Aorta (tissue), 5 donors: ENCODE data around the gene PEX7. TPM values are rescaled to one million over a fixed set of nuclear protein-coding genes. Genes with fewer than 3 reads are reported as not detected.
"Not testable (repeated sequence)": the region's sequence is repeated elsewhere in the genome, so short reads cannot be mapped to it uniquely, and the experiment has no call there.

Experiments
- ATAC-seq: fragments of 200-7000 bp; cut with Tn5 transposase; one replicate; pipeline ENCODE4 v1.9.1; 2022; ENCODE audit warnings: moderate library complexity; ENCODE audit not compliant: low FRiP score
- DNase-seq, 2 donors: peaks; one replicate each; pipeline ENCODE4 v3.0.0-alpha.2; 2020
- H3K27ac ChIP-seq, 2 donors: one replicate each; pipeline ENCODE4 v1.5.1; 2013; ENCODE audit warnings: low read length in 2 of 2, mild to moderate bottlenecking in 2 of 2, moderate library complexity in 2 of 2, control low read depth in 1 of 2, inconsistent platforms in 1 of 2, low read depth in 1 of 2
- H3K27me3 ChIP-seq, 2 donors: one replicate each; pipeline ENCODE4 v1.6.1; 2013; ENCODE audit warnings: control low read depth in 1 of 2, low read length in 1 of 2, mild to moderate bottlenecking in 1 of 2, moderate library complexity in 1 of 2; ENCODE audit not compliant: insufficient read depth in 2 of 2, control insufficient read depth in 1 of 2
- H3K36me3 ChIP-seq, 2 donors: one replicate each; pipeline ENCODE4 v1.6.1; 2013; ENCODE audit warnings: control low read depth in 1 of 2, low read length in 1 of 2, mild to moderate bottlenecking in 1 of 2; ENCODE audit not compliant: insufficient read depth in 2 of 2, control insufficient read depth in 1 of 2
- H3K4me1 ChIP-seq, 2 donors: one replicate each; pipeline ENCODE4 v1.6.1; 2013; ENCODE audit warnings: low read length in 2 of 2, control low read depth in 1 of 2, mild to moderate bottlenecking in 1 of 2, moderate library complexity in 1 of 2; ENCODE audit not compliant: insufficient read depth in 2 of 2, control insufficient read depth in 1 of 2
- H3K4me3 ChIP-seq, 2 donors: one replicate each; pipeline ENCODE4 v1.5.1; 2013; ENCODE audit warnings: low read length in 2 of 2, control low read depth in 1 of 2, mild to moderate bottlenecking in 1 of 2
- H3K9me3 ChIP-seq: one replicate; pipeline ENCODE4 v1.6.1; 2013; ENCODE audit warnings: mild to moderate bottlenecking, low read length; ENCODE audit not compliant: control insufficient read depth
- WGBS, 2 donors: extraction: QIAGEN DNeasy Blood & Tissue Kit; methylation state at CpG; one replicate each; pipeline ENCODE4 v1.1.7; 2013; 5-methylcytosine and 5-hydroxymethylcytosine counted together
- intact Hi-C, 2 donors: fragments of 100-400 bp; cut with DNase I; formaldehyde crosslinking; loops; one replicate each; pipeline versions ENCODE4 v1.14.2 to v1.15.0; 2022
- polyA plus RNA-seq, 2 donors: library from polyadenylated mRNA; stranded (reverse); fragments of 200-250 nt; gene quantifications; one replicate each; pipeline ENCODE4 v1.2.3, GENCODE V29; 2013
- total RNA-seq, 2 donors: library from RNA; stranded (reverse); fragmentation: NEBNext Ultra II Directional; extraction: Animal tissue kit (Norgen Biotek cat#: 25700); gene quantifications; one replicate each; pipeline ENCODE4 v1.2.1, GENCODE V29; 2021
- donor health status: healthy with polysubstance abuse.
- donor health status: Bipolar disorder and iron deficiency.
- donor health status: DM: no; HTN: no; CAD: no.
- donor health status: DM: no; HTN: no; CAD: no.
- donor health status: DM: yes; HTN: yes; CAD: no.

The PEX7 gene
- total and polyA plus RNA-seq, 4 donors: 4.2 to 5.8 (median 5.2) TPM

- H3K9me3 ChIP-seq: no peaks in the 10 kb centered on the region
- no peak for DNase-seq
- H3K4me1 ChIP-seq: no peaks in the 10 kb centered on the region
- H3K27me3 ChIP-seq: no peaks in the 10 kb centered on the region
- no peak overlapping the region for H3K27ac ChIP-seq
- peaks cover 0 to 1% of the 10 kb centered on the region in 2 donors for H3K36me3 ChIP-seq
- intact Hi-C loops: no loop called here
- ATAC-seq: no peak
- H3K4me3 ChIP-seq: no peak overlapping the region
- 76 to 85% methylated on average over 4 of the region's 4 CpGs for WGBS, 2 donors
These were observed 67.9 kb downstream of the PEX7 start for GRCh38 chr6:136890194-136890839.

GRCh38 chr6:136890986-136891385 is 68.6 kb downstream of the PEX7 start:
- Histone ChIP-seq H3K27me3 (no peaks in the 10 kb centered on the region), H3K4me1 (no peaks in the 10 kb centered on the region), H3K4me3 (no peak overlapping the region), H3K36me3 (peaks cover 0 to 1% of the 10 kb centered on the region in 2 donors), H3K9me3 (no peaks in the 10 kb centered on the region), H3K27ac (no peak overlapping the region)
- intact Hi-C loops: no loop called here
- WGBS, 2 donors: 94 to 97% methylated on average over 3 of the region's 3 CpGs
- no peak for DNase-seq
- ATAC-seq: no peak

- H3K27me3 ChIP-seq: no peaks in the 10 kb centered on the region
- H3K27ac ChIP-seq: no peak overlapping the region
- DNase-seq: no peak
- H3K4me1 ChIP-seq: no peaks in the 10 kb centered on the region
- intact Hi-C loops: no loop called here
- H3K9me3 ChIP-seq: no peaks in the 10 kb centered on the region
- no peak overlapping the region for H3K4me3 ChIP-seq
- WGBS, 2 donors: 90 to 92% methylated on average over 5 of the region's 5 CpGs
- ATAC-seq: no peak
- H3K36me3 ChIP-seq: no peaks in the 10 kb centered on the region
These were observed 70.8 kb downstream of the PEX7 start for GRCh38 chr6:136893187-136893586.

DNA sequence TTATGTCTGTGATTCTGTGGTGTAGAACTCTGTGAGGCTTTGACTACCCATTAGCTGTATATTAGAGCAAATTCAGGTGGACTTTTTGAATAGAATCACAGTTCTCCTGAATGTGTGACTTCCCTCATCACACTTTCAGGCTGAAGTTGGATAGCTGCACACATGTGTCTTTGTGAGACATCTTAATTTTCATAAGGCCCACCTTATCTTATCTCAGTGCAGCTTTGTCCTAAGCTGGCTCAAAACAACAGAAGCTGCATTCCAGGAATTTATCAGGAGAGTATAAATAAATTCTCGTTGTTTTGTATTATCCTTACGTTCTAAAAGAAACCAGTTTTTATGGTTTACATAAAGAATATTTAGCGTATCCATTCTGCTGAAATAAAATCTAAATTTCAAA is 73.5 kb downstream of the PEX7 start:
- H3K27ac ChIP-seq: no peak overlapping the region
- no peak overlapping the region for H3K4me3 ChIP-seq
- ATAC-seq: no peak
- H3K9me3 ChIP-seq: no peaks in the 10 kb centered on the region
- H3K27me3 ChIP-seq: no peaks in the 10 kb centered on the region
- no peaks in the 10 kb centered on the region for H3K36me3 ChIP-seq
- WGBS, 2 donors: 76 to 84% methylated on average over 3 of the region's 3 CpGs
- no peaks in the 10 kb centered on the region for H3K4me1 ChIP-seq
- no peak for DNase-seq
- intact Hi-C loops: no loop called here

DNA sequence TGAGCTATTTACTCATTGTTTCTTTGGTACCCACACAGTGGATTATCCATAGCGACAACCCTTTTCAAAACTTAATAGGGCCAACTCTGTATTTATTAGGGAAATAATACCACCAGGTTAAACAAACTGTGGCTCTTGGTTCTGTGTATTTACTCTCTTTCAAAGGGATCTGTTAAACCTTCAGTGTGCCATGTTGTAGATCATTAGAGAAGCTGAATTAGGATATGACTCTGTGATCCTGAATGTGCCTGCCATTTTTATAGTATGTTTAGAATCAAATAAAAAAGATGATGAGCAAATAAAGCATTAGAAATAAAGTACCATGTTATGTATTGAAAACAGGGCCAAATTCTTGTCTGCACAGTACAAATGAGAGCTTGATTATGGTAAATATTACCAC is 74.7 kb downstream of the PEX7 start:
- no peaks in the 10 kb centered on the region for H3K9me3 ChIP-seq
- WGBS, 2 donors: 46 to 99% methylated on average over 1 of the region's 1 CpG
- H3K27ac ChIP-seq: no peak overlapping the region
- no peaks in the 10 kb centered on the region for H3K4me1 ChIP-seq
- H3K27me3 ChIP-seq: no peaks in the 10 kb centered on the region
- ATAC-seq: no peak
- intact Hi-C loops: no loop called here
- H3K4me3 ChIP-seq: no peak overlapping the region
- DNase-seq: no peak
- H3K36me3 ChIP-seq: no peaks in the 10 kb centered on the region

- DNase-seq (no peak), ATAC-seq (no peak)
- 90 to 92% methylated on average over 5 of the region's 5 CpGs for WGBS, 2 donors
- Histone ChIP-seq H3K4me1 (no peaks in the 10 kb centered on the region), H3K9me3 (no peaks in the 10 kb centered on the region), H3K27me3 (no peaks in the 10 kb centered on the region), H3K27ac (no peak overlapping the region), H3K36me3 (no peaks in the 10 kb centered on the region), H3K4me3 (no peak overlapping the region)
- intact Hi-C loops: no loop called here
These were observed 78.9 kb downstream of the PEX7 start for GRCh38 chr6:136901212-136901784.

GRCh38 chr6:136904477-136904876 is 82.1 kb downstream of the PEX7 start:
- ATAC-seq, H3K4me1 ChIP-seq, H3K4me3 ChIP-seq, DNase-seq, H3K36me3 ChIP-seq, H3K27ac ChIP-seq, H3K9me3 ChIP-seq, intact Hi-C loops, H3K27me3 ChIP-seq: not testable (repeated sequence)
- whole genome bisulfite sequencing, 2 donors: 95 to 96% methylated on average over 3 of the region's 3 CpGs

- ATAC-seq (no peak), DNase-seq (no peak)
- Histone ChIP-seq H3K36me3 (peaks cover 0 to 5% of the 10 kb centered on the region in 2 donors), H3K4me1 (no peaks in the 10 kb centered on the region), H3K9me3 (peaks cover 1% of the 10 kb centered on the region), H3K4me3 (no peak overlapping the region), H3K27me3 (no peaks in the 10 kb centered on the region), H3K27ac (no peak overlapping the region)
- WGBS, 2 donors: 98 to 100% methylated on average over 1 of the region's 1 CpG
- intact Hi-C loops: no loop called here
These were observed 92.6 kb downstream of the PEX7 start for GRCh38 chr6:136914947-136915346.

DNA sequence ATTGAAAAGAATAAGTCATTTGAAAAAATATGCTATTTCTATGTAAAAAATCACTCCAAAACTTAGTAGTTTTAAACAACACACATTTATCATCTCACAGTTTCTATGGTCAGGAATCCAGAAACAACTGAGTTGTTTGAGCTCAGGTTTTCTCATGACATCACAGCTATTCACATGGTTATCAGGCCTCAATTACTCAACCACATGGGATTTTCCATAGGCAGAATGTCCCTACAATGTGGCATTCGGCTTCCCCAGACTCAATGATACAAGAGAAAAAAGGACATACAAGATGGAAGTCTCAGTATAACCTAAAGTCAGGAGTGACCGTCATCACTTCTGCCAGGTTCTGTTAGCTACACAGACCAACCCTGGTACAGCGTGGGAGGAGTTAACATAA is 96.3 kb downstream of the PEX7 start:
- Histone ChIP-seq H3K27me3 (no peaks in the 10 kb centered on the region), H3K4me3 (no peak overlapping the region), H3K9me3 (peaks cover 1% of the 10 kb centered on the region), H3K4me1 (no peaks in the 10 kb centered on the region), H3K27ac (no peak overlapping the region), H3K36me3 (peaks cover 0 to 3% of the 10 kb centered on the region in 2 donors)
- ATAC-seq (no peak), DNase-seq (no peak)
- intact Hi-C loops: no loop called here
- WGBS, 2 donors: 91 to 92% methylated on average over 3 of the region's 3 CpGs
